HPDE6-E6E7 (cell line): Measurements from ENCODE around the gene ZHX3.

Experiments
- DNase-seq: peaks from one replicate; pipeline ENCODE4 v3.0.0; 2011; ENCODE audit warnings: missing footprints; ENCODE audit errors: extremely low spot score

ZHX3 gene

DNA sequence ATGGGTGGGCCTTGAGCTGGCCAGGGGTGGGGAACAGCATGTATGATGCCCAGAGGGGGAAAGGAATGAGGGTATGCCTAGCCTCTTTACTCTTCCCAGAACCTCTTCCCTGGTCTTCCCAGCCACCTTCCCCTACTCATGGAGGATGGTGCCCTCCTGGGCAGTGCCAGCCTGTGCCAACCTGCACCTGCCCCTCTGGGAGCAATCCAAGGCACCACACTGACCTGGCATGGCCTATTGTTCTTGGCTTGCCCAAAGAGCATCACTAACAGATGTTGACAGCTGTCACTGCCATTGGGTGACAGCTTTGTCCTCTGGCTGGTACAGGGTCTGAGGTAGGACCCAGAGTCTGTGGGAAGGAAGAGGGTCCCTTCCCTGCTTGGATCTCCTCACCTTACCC, 36.0 kb upstream of the ZHX3 start:
- no peak for DNase-seq

DNA sequence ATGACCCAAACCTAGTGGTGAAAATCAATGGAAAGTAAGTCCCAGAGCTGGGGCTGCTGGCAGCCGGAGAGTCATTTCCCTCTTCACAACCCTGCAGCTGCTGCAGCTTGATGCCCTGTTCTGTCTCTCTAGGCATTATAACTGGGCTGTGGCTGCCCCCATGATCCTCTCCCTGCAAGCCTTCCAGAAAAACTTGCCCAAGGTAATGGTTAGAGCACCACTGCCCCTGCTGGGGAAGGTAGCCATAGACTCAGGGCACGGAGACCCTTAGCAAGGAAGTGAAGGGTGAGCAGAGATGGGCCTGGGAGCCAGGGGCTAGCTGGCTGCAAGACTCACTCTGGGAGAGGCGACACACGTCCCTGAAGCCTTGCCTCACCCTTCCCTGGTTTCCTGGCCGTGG, 35.1 kb upstream of the ZHX3 start:
- DNase-seq: no peak

DNA sequence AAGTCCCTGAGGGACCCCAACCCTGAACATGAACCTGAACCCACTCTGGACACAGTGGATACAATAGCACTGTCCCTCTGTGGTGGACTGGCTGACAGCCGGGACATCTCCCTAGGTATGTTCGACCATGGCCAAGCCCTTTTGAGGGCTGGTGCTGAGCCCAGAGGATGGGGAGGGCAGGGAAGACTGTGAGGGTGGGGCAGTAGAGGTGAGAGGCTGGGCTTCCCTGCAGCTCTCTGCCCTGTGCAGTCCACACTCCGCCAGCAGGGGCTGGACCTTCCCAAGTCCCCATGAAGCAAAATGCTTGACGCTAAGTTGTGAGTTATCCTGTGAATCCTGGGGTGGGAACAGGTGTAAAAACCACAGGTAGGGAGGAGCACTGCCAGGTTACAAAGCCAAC, 34.6 kb upstream of the ZHX3 start:
- DNase-seq: no peak

DNA sequence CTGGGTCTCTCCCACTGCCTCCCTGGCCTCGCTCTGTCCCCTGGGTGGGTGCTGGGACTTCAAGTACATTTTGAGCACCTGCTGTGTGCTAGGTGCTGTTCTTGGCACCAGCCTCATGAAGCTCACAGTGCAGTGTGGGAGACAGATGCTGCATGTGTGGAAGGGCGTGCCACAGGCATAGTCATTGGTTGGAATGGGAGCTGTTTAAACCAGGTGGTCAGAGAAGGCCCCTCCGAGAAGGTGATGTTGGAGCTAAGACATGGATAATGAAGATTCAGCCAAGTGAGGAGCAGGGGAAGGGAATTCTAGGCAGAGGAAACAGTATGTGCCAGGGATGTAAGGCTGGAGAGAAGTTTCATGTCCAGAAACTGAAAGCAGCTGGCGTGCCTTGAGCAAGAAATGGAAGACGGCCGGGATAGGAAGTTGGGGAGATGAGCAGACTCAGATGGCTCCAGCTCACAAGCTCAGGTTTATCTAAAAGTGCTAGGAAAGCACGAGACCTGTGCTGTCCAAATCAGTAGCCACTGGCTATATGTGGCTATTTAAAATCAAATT, 33.0 kb upstream of the ZHX3 start:
- no peak for DNase-seq

DNA sequence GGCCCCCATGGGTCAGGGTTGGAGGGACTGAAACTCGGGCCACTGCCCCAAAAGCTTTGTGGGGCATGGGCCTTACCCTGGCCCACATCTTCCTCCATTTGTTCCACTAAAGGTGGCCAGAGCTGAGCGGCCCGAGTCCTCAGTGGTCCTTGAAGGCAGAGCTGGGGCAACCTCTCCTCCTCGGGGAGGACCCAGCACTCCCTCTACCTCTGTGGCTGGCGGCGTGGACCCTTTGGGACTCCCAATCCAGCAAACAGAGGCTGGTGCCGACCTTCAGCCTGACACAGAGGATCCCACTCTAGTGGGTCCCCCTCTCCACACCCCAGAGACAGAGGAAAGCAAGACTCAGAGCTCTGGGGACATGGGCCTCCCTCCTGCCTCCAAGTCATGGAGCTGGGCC, 32.4 kb upstream of the ZHX3 start:
- DNase-seq: no peak

DNA sequence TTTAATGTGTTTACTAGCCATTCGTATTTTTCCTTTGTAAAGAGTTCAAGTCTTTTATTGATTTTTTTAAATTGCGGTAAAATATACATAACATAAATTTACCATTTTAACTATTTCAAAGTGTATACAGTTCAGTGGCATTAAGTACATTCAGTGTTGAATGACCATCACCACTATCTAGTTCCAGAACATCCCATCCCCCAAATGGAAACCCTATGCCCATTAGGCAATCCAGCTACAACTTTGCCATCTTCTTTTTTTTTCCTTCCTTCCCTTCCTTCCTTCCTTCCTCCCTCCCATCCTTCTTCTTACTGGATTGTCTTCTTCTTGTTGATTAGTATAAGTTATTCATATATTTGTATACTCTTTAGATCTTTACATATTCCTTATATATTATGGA, 31.7 kb upstream of the ZHX3 start:
- no peak for DNase-seq

DNA sequence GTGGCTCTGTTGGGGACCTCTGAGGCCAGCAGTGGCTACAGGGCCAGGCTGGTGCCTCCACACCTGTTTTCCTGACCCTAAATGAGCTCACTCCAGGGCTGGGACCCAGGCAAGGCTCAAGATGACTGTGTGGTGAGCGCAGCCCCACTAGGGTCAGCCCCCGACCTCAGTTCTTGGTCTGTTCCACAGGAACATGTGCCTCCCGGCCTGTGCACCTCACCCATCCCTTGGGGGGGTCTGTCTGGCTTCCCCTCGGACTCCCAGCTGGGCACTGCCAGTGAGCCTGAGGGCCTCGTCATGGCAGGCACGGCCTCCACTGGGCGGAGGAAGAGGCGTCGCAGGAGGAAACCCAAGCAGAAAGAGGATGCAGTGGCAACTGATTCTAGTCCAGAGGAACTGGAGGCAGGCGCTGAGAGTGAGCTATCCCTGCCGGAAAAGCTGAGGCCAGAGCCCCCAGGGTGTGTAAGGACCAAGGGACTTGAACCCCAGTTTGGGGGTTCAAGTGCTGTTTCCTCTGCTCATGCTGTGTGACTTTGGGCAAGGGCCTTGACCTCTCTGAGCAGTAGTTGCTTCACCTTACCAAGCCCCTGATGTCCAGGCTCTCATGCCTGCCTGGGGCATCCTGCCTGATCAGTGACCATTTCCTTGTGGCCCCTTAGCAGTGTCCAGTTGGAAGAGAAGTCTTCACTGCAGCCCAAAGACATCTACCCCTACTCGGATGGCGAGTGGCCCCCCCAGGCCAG, 31.1 kb upstream of the ZHX3 start:
- no peak for DNase-seq

DNA sequence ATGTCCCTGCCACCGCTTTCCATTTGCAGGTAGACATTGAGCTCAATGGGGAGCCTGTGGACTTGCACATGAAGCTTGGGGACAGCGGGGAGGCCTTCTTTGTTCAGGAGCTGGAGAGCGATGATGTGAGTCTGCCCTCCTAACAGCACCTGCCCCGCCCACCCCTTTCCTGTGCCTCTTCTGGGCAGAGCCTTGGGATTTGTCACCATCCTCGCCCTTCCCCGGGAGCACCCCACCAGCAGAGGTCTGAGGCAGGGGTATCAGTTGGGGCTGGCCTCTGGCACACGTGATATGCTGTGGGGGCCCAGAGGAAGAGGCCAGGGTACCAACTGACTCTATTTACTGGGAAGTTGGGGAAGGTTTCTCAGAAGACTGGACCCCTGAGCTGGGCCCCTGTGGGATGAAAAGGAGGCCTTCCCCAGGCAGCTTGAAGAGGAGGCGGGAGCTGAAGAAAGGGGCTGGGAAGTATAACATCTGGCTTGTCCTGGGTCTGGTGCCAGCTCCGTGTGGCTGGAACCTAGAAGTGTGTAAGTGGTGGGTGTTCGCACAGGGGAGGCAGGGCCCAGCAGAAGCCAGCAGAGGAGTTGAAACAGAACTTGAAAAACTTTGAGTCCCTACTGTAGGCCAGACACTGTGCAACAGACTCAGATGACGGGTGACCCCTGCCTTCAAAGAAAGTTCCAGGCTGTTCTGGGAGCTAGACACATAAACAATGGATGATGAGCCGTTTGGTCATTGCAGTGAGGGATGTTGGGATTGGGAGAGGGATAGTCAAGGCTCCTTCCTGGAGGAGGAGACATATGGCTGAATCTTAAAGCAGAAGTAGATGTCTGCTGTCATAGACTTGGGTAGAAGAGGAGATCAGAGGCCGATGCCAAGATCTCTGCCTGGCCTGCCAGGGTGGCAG, 30.2 kb upstream of the ZHX3 start:
- DNase-seq: no peak

DNA sequence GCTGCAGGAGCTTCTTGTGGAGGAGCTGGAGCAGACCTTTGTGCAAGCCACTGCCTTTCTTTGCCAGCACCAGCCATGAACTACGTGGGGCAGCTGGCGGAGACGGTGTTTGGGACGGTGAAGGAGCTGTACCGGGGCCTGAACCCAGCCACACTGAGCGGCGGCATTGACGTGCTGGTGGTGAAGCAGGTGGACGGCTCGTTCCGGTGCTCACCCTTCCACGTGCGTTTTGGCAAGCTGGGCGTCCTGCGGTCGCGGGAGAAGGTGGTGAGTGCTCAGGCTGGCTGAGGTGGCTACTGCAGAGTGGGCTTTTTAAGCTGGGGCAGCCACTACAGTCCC, 28.2 kb upstream of the ZHX3 start:
- no peak for DNase-seq

DNA sequence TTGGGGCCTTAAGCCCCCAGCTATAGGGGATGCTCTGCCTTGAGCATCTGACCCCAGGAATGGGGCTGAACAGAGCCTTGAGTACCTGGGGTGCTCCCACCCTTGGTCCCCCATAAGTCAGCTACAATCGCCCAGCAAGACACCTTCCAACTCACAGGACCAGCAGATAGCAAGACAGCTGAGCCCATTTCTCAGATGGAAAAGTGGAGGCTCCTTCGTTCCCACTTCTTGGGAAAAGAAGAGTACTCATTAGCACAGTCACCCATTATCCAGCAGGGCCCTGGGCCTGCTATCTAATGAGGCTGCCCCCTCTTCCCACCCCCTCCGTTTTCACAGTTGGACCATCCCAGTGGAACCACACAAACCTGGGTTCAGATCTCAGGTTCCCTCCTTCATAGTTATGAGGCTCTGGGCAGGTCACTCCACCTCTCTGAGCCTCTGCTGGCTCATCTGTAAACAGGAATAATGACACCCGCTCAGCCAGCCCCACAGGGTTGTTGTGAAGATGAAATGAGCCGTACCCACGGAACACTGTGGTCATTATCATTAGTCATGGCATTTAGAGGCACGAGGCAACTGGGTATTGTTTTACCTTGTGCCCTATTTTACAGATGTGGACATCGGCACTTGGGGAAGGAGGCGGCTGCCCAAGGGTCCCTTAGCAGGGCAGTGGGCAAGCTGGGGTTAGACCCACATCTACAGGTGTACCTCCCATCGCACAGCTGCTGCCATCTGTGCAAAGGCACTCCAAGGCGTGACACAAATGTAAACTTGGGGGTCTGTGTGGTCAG, 27.6 kb upstream of the ZHX3 start:
- DNase-seq: no peak

DNA sequence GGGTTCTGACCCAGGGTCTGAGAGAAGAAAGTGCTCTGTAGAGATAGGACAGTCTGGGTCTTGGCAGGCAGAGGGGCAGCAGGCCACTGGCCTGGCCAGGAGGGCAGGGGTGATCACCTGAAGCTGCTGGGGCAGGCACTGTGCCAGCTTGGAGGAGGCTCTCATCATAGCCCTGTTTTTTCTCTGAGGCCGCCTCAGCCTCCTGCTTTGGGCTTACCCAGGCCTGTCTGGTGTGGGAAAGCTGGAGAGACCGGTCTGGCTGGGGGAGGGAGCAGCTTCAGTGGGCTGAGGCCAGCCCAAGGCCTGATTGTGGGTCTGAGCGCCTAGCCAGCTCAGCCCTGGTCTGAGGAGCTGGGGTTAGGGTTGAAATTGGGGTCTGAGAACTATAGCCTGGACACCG, 26.9 kb upstream of the ZHX3 start:
- DNase-seq: no peak

DNA sequence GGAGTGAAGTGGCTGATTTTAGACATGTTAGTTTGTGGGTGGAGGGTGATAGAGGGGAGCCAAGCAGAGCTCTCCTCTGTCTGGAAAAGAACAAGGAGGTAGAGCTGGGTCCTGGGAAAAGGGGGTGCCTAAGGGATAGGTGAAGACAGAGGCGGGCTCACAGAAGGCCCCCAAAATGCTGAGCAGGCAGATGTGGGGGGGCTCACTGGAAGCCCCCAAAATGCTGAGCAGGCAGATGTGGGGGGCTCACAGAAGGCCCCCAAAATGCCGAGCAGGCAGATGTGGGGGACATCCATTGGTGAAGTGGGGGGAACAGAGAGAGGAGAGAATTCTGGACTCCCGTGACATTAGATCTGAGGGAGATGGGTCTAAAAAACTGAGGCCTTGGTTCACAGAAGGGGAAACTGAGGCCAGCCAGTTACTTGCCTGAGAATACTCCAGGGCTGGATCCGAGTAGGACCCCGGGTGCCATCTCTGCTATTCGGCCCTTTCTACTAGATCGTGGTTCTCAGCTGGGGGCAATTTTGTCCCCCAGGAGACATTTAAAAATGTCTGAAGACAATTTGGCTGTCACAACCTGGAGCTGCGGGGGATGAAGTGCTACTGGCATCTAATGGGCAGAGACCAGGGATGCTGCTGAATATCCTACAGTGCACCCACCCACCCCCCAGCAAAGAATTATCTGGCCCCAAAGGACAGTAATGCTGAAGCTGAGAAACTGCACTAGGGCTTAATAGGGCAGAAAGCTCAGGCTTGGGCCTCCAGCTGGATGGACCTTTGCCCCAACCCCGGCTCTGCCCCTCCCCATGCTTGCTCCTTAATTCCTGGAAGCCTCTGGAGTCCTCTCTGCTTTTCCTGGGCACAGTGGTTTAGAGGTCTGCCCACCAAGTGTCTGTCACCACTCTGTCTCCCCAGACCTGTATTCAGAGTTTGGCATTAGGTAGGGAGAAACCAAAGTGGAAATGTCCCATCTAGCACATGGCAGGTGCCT, 25.2 kb upstream of the ZHX3 start:
- no peak for DNase-seq

DNA sequence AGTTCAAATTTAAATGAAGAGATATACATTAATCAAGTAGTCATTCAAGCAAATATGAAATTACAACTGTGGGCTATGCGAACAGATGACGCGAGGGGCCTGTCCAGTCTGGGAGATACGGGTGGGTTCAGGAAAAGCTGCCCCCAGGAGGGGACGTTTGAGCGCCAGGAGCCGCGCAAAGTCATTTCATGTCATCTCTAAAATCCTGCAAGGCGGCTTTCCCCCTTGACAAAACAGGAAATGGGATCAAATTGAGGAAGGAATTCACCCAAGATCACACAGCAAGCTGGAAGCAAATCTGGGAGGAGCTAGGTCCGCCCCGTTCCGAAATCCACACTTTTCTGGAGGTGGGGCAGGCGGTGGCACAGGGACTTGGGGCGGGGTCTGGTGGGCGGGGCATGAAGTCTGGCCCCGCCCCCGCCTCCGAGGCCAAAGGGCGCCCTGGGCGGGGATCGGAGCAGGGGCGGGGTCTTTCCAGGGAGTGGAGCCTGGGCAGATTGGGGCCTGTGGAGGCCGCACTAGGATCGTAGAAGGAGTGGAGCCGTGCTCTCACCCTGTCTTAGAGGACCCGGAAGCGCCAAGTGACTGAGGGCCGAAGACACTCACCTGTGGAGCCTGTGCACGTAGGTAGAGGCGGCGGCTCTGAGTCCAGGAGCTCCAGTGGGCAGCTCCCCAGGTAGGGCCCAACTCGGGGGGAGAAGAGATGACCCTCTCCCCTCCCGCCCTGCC, 23.0 kb upstream of the ZHX3 start, which contains the start of gene LPIN3:
TSS of gene LPIN3 (plus strand) at position 495 of the 729 bp plus-strand sequence. CDS start 4,983 bp downstream, outside the sequence.
- DNase-seq: peak; percentile 100

DNA sequence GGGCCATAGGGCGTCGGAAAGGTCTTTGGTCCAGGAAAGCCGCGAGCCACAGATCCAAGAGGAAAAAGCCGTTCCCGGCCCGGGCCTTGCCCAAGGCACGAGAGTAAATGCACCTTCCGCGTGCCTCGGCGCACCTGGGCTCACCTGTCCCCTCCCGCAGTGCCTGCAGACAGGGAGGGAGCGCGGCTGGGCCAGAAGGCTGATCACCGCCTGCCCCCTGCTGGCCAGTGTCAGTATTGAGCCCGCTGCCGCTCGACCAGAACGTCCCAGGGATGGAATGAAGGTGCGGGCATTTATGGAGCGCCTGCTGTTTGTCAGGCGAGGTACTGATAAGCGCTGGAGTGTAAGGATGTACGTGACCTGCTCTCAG, 22.4 kb upstream of the ZHX3 start:
- peak; percentile 99 for DNase-seq

DNA sequence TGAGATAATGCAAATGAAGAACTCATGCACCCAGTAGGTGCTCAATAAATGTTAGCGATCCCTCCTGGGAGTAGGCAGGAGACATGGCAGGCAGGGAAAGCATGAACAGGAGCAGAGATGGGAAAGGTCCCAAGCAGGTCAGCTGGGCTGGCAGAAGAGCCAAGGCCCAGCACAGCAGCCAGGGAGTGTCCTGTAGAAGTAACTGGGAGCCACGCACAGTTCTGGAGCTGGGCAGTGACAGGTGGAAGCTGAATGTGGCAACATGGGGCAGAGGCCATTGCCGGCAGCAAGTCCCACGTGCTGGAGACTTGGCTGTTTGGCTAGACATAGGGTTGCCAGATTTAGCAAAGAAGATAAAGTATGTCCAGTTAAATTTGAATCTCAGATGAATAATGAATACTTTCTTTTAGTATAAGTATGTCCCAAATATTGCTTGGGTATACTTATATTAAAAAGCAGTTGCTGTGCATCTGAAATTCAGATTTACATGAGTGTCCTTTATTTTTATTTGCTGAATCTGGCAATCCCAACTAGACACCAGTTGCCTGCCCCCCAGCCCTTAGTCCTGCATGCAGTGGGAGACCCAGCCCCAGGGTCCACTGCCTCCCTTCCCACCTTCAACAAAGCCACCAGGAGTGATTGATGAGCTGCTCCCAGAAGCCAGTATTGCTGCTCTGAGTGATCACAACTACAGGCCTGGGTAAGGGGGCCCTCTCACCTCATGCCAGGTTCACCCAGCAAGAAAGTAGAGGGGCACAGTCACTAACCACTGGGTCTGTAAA, 19.4 kb upstream of the ZHX3 start:
- DNase-seq: no peak

DNA sequence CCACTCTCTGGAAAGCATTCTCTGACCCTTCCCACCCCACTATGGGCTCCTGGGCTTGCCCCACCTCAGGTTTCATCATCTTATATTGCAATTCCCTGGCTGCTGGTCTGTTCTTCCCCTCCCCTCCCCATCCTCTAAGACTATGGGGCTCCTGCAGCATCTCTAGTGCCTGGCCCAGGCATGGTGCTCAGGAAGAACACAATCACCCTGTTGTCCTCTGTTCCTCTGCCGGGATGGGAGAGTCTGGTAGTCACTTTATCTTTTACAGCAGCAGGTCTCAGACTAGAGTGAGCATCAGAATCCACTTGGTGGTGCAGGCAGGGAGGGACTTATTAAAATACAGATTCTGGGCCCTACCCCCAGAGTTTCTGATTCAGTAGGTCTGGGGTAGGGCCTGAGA, 18.1 kb upstream of the ZHX3 start:
- DNase-seq: no peak

DNA sequence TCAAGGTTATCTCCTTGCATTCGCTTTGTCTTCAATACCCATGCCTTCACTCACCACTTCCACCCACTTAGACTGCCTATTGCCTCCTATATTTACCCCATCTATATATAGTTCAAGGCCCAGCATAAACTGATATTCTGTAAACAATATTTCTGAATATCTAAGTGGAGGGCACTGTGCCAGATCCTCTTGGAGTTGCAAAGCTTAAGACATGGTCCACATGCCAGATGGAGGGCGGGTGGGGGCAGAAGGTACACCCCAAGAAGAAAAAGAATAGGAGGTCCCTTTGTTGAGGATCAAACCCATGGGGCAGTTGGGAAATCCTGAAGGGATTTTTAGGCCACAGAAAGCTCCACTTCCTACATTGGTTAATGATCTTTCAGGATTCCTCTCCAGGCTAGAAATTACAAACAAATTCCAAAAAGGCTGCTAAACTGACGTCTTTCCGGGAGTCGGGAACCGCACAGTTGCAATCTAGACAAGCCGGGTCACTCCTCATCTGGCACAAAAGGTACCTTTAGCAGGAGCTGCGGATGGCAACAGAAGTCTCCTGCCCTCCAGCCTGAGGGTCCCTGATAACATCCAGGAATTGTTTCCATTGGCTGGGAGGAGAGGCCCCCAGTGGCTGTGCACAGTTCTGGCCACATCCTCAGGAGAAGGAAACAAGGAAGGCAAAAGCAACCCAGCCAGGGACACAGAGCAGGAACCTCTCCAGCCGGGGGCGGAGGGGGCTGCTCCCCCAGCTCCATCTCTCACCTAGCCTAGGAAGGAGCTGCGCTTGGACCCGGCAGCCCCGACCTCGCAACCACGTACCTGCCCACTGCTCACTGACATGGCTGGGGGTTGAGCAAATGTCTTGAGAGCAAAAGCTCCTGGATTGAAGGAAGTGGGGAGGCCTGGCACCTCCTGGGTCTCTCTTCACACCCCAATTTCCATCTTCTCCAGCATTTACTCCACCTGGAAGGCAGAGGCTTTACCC, 17.2 kb upstream of the ZHX3 start:
- no peak for DNase-seq

DNA sequence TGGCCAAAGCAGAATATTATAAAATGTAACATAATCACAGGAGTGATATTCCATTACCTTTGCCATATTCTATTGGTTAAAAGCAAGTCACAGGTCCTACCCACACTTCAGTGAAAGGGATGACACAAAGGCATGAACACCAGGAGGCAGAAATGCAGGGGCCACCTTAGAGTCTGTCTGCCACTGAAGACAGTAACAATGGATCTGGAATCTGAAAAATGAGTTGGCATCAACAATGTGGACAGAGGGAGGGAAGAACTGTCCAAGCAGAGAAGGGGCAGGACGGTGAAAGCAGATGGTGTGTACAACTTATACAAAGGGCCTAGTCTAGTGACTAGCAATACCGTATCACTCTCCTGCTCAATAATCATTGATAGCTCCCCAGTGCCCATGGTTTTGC, 16.5 kb upstream of the ZHX3 start:
- DNase-seq: no peak
